ENCODE results near the gene ARHGAP23.

ARHGAP23 gene

GRCh38 chr17:38540514-38541045 is 112.3 kb downstream of the ARHGAP23 start:
- no peak for TF ChIP-seq ZFX (IDR thresholded peaks at IDR 0.05)
- TF ChIP-seq CTCF (conservative IDR thresholded peaks at IDR 0.05): no peak
- H3K27ac ChIP-seq: no peak overlapping the region

DNA sequence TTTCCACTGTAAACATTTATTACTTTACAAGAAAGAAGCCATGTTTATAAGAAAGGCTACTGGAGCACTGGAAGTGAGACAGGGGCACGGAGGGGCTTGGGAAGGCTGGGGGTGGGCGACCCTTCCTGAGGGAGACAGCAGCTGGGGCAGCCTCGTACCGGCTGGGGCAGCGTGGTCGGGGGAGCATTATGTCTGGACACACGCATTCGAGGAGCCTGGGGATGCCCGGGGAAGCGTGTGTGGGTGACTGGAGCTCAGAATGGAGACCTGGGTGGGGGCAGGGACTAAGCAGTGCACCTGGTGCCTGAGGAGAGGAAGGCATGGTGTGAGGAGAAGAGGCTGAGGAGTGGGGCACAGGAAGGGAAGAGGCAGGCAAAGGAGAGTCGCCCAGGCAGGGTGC is 113.0 kb downstream of the ARHGAP23 start:
- no peak overlapping the region for H3K27ac ChIP-seq
- no peak for TF ChIP-seq ZFX (IDR thresholded peaks at IDR 0.05)
- no peak for TF ChIP-seq CTCF (conservative IDR thresholded peaks at IDR 0.05)

GRCh38 chr17:38542286-38542685 is 114.0 kb downstream of the ARHGAP23 start:
- TF ChIP-seq ZFX (IDR thresholded peaks at IDR 0.05): no peak
- no peak for TF ChIP-seq CTCF (conservative IDR thresholded peaks at IDR 0.05)
- no peak overlapping the region for H3K27ac ChIP-seq

DNA sequence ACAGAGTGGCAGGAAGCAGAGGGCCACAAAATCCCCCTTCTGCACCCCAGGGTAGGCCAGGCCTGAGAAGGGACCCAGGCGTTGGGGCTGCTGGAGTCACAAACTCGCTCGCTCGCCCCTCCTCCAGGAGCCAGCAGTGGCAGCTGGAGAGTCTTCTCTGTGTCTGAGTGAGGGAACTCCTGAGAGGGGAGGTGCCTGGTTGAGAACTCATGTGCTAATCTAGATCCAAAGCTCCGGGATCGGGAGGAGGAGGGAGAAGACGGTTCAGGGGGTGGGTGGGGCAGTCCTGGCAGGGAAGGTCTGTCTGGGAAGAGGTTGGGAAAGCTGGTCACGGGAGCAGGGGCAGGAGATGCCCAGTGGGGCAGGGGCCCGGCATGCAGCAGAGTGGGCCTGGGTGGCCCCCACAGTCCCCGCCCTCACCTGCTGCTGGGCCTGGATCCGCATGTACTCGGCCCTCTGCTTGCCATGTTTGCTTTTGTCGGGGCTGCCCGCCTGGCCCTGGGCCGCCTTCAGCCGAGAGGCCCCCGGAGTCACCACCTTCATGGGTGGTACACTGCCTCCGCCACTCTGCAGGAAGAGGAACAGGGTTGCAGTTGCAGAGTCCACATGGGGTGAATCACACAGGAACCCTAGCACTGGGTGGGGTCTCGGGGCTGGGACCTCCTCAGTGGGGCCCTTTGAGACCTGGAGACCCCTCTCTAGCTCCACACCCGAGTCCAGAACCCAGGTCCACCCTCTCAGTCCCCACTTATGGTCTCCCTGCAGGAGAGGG is 115.3 kb downstream of the ARHGAP23 start:
- H3K27ac ChIP-seq: no peak overlapping the region
- no peak for TF ChIP-seq ZFX (IDR thresholded peaks at IDR 0.05)
- TF ChIP-seq CTCF (conservative IDR thresholded peaks at IDR 0.05): no peak

DNA sequence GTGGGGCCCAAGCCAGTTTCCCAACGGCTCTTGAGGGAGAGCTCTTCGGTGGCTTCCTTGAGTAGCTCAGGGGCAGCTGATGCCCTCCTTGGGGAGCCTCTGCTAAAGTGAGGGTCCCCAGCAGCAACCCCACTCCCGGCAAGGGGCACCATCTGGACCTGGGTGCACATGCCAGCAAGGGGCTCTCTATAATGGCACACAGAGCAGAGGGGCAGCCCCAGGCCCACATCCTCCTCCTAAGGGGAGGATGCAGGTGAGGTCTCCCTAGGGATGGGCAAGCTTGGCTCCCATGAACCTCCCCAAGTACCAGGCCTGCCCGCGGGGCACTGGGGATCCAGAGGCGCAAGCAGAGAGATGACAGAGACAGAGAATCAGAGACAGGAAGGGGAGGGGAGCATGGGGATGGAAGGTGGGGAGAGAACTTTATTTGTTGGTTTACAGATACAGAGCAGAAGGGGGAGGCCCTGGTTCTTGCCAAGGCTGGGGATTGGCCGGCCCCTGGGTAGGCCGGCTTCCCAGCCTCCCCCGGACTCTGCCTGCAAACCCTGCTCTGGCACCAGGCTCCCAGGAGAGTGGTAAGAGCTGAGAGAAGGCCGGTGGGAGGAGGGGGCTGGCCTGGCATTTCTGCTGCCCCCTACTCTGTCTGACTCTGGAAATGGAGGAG is 116.0 kb downstream of the ARHGAP23 start:
- no peak for TF ChIP-seq ZFX (IDR thresholded peaks at IDR 0.05)
- no peak for TF ChIP-seq CTCF (conservative IDR thresholded peaks at IDR 0.05)
- H3K27ac ChIP-seq: no peak overlapping the region

- H3K27ac ChIP-seq: no peak overlapping the region
- TF ChIP-seq ZFX (IDR thresholded peaks at IDR 0.05): no peak
- no peak for TF ChIP-seq CTCF (conservative IDR thresholded peaks at IDR 0.05)
These were observed 116.6 kb downstream of the ARHGAP23 start for GRCh38 chr17:38544839-38545209.

- no peak overlapping the region for H3K27ac ChIP-seq
- no peak for TF ChIP-seq CTCF (conservative IDR thresholded peaks at IDR 0.05)
- TF ChIP-seq ZFX (IDR thresholded peaks at IDR 0.05): no peak
These were observed 117.4 kb downstream of the ARHGAP23 start for GRCh38 chr17:38545531-38546225.

All from C4-2B (cell line).